Stimulated activated CD4-positive, alpha-beta T cell treated with anti-CD3 and anti-CD28 coated beads, Interleukin-12 subunit alpha, Interleukin-12 subunit beta, amount 100 ng/mL, for 4 hours (primary cell): Measurements from ENCODE around the gene KCNQ1OT1.

Experiments
- DNase-seq: peaks from one replicate; pipeline ENCODE4 v3.0.0-alpha.2; 2020

The KCNQ1OT1 gene

GRCh38 chr11:2686360-2687222 is 13.2 kb downstream of the KCNQ1OT1 start:
- no peak for DNase-seq

- no peak for DNase-seq
These were observed 14.0 kb downstream of the KCNQ1OT1 start for GRCh38 chr11:2685566-2686359.

GRCh38 chr11:2685051-2685450 is 14.7 kb downstream of the KCNQ1OT1 start:
- DNase-seq = no peak

GRCh38 chr11:2684581-2684980 is 15.2 kb downstream of the KCNQ1OT1 start:
- no peak for DNase-seq

- DNase-seq = no peak
These were observed 16.0 kb downstream of the KCNQ1OT1 start for GRCh38 chr11:2683806-2684205.

- DNase-seq = no peak
These were observed 18.2 kb downstream of the KCNQ1OT1 start for GRCh38 chr11:2681408-2682145.

- DNase-seq = no peak
These were observed 20.6 kb downstream of the KCNQ1OT1 start for GRCh38 chr11:2679011-2679676.

GRCh38 chr11:2678396-2678795 is 21.4 kb downstream of the KCNQ1OT1 start:
- no peak for DNase-seq

- no peak for DNase-seq
These were observed 22.7 kb downstream of the KCNQ1OT1 start for GRCh38 chr11:2677127-2677526.

GRCh38 chr11:2675540-2675939 is 24.3 kb downstream of the KCNQ1OT1 start:
- DNase-seq = no peak

- DNase-seq = no peak
These were observed 25.1 kb downstream of the KCNQ1OT1 start for GRCh38 chr11:2674658-2675131.

GRCh38 chr11:2673871-2674471 is 25.8 kb downstream of the KCNQ1OT1 start:
- no peak for DNase-seq

GRCh38 chr11:2673250-2673610 is 26.6 kb downstream of the KCNQ1OT1 start:
- DNase-seq = no peak

GRCh38 chr11:2672553-2673249 is 27.1 kb downstream of the KCNQ1OT1 start:
- no peak for DNase-seq

GRCh38 chr11:2671748-2672147 is 28.0 kb downstream of the KCNQ1OT1 start:
- DNase-seq = no peak

GRCh38 chr11:2670541-2671100 is 29.2 kb downstream of the KCNQ1OT1 start:
- no peak for DNase-seq

GRCh38 chr11:2669634-2670469 is 29.9 kb downstream of the KCNQ1OT1 start:
- no peak for DNase-seq

- DNase-seq = no peak
These were observed 30.9 kb downstream of the KCNQ1OT1 start for GRCh38 chr11:2668876-2669275.

GRCh38 chr11:2667940-2668339 is 31.9 kb downstream of the KCNQ1OT1 start:
- DNase-seq = no peak

- DNase-seq = no peak
These were observed 32.8 kb downstream of the KCNQ1OT1 start for GRCh38 chr11:2666828-2667570.
